ENCODE data around the gene ZNF260. TPM values are rescaled to one million over a fixed set of nuclear protein-coding genes. Genes with fewer than 3 reads are reported as not detected.

The ZNF260 gene
- 10.5 and 19.9 TPM in 2 replicates for total RNA-seq (2016; rRNA removed; fragmentation: Illumina TruSeq; extraction: Trizol)
- 1.3 and 3.1 TPM in 2 replicates for total RNA-seq (2016; cell fraction: cytosol; rRNA removed; fragmentation: Illumina TruSeq; extraction: Trizol; ENCODE audit: low read depth)
- 10.4 and 16.0 TPM in 2 replicates for total RNA-seq (2016; cell fraction: insoluble cytoplasmic fraction; rRNA removed; fragmentation: Illumina TruSeq; extraction: Trizol)
- total RNA-seq (2016; cell fraction: membrane; rRNA removed; fragmentation: Illumina TruSeq; extraction: Trizol) = 6.1 and 7.8 TPM in 2 replicates
- total RNA-seq (2016; cell fraction: nucleus; rRNA removed; fragmentation: Illumina TruSeq; extraction: Trizol) = 14.5 and 15.1 TPM in 2 replicates
- 2.8 and 3.1 TPM in 2 replicates for polyA plus RNA-seq (2011; rRNA removed)
- 1.1 and 2.2 TPM in 2 replicates for polyA plus RNA-seq (2011; cell fraction: cytosol; rRNA removed)
- polyA plus RNA-seq (2011; cell fraction: nucleus; rRNA removed) = 1.2 and 2.4 TPM in 2 replicates
- polyA plus RNA-seq (2012) = 3.0 and 5.1 TPM in 2 replicates
- polyA plus RNA-seq (2016; cell fraction: cytosol; fragmentation: Illumina TruSeq; extraction: Trizol; ENCODE audit: low read depth) = 0.45 and 0.51 TPM in 2 replicates
- polyA plus RNA-seq (2016; cell fraction: insoluble cytoplasmic fraction; fragmentation: Illumina TruSeq; extraction: Trizol; ENCODE audit: low read depth) = 9.4 and 12.6 TPM in 2 replicates
- 1.9 and 2.3 TPM in 2 replicates for polyA plus RNA-seq (2016; cell fraction: membrane; fragmentation: Illumina TruSeq; extraction: Trizol; ENCODE audit: low read depth)
- 12.1 and 13.3 TPM in 2 replicates for polyA plus RNA-seq (2016; cell fraction: nucleus; fragmentation: Illumina TruSeq; extraction: Trizol; ENCODE audit: insufficient read depth, low read depth)
- polyA minus RNA-seq (2011; rRNA and poly(A)+ RNA removed; ENCODE audit: low replicate concordance) = 9.2 and 33.0 TPM in 2 replicates
- polyA minus RNA-seq (2011; cell fraction: cytosol; rRNA and poly(A)+ RNA removed) = 7.2 and 12.3 TPM in 2 replicates
- 11.2 and 14.8 TPM in 2 replicates for polyA minus RNA-seq (2011; cell fraction: nucleus; rRNA and poly(A)+ RNA removed)
- Bru-seq, nascent RNA = percentile 71 among the genes with signal in this experiment
- BruChase-seq, experiment 1, labeled RNA remaining after a 6-hour chase = percentile 76 among the genes with signal in this experiment
- BruChase-seq, experiment 2, labeled RNA remaining after a 2-hour chase = percentile 82 among the genes with signal in this experiment
- long read RNA-seq, experiment 1, partial matches to known transcripts = 0 of 2 reads
- long read RNA-seq, experiment 1, other reads (novel, unspliced or antisense) = 2 of 2 reads
- long read RNA-seq, experiment 2, partial matches to known transcripts = 0 of 13 reads
- long read RNA-seq, experiment 2, other reads (novel, unspliced or antisense) = 13 of 13 reads

GRCh38 chr19:36528194-36528920, at the start of gene ZNF260:
ZNF260 (minus strand) TSS chr19:36528271; CDS start chr19:36515238, 13,033 bp downstream.
- CTCF ChIA-PET (ENCODE audit: low intra/inter-chr PET ratio, low total read pairs) = no interaction called here
- Histone ChIP-seq H3K9me3 (ENCODE audit: low read length) (peaks cover 11% of the 10 kb centered on the region), H3K27me3 (ENCODE audit: control insufficient read depth in 1 of 2, insufficient read depth in 2 of 2, low read length in 2 of 2) (no peaks in the 10 kb centered on the region; a peak in 1 of 5 replicates), H2AFZ (ENCODE audit: low read length) (peak within 1 kb of the TSS; percentile 95), H4K20me1 (ENCODE audit: insufficient read depth, low read length) (no peaks in the 10 kb centered on the region), H3K9ac (ENCODE audit: insufficient read depth, low read depth, low read length) (peak within 1 kb of the TSS; percentile 90), H3K79me2 (ENCODE audit: insufficient read depth, low read length) (peaks cover 19% of the 10 kb centered on the region), H3K27ac (ENCODE audit: extremely low read length, insufficient read depth, low read length) (peak within 1 kb of the TSS; percentile 86), H3K4me3 (replicated peaks in 1 of 3; ENCODE audit: insufficient read depth in 1 of 3, low read depth in 2 of 3, low read length in 3 of 3) (peak within 1 kb of the TSS; percentile 73 to 93 (median 85)), H3K4me2 (ENCODE audit: low read depth, low read length) (peak within 1 kb of the TSS; percentile 100), H3K4me1 (ENCODE audit: insufficient read depth, low read length) (peaks cover 18% of the 10 kb centered on the region), H3K36me3 (replicated peaks in 1 of 2; ENCODE audit: control insufficient read depth in 1 of 2, insufficient read depth in 2 of 2, low read length in 2 of 2) (0 out of 5 replicates have a peak, but pooled peaks cover 0 to 3% of the 10 kb centered on the region in 2 experiments)
- ATAC-seq (peak; percentile 96), DNase-seq (ENCODE audit: low spot score) (peak; percentile 95), FAIRE-seq (peak; percentile 77)
- intact Hi-C loops (cut with micrococcal nuclease; ENCODE audit: unreplicated experiment) = loop anchor here (1.0 kb wide), 1 partner anchor 45 kb away; the partner anchor contains the start of gene ZNF529
- POLR2A ChIA-PET = interaction anchor here (0.9 to 2.2 kb wide), 15 partner anchors 18 to 1066 kb away, joined by 3 to 57 read pairs (median 8); partner anchors contain the start of genes ZFP14, ZNF146, ZNF345 and ZNF382
- in situ Hi-C loops (cut with HindIII; ENCODE audit: extremely low pct_ligation_motif_present, low pct_unique_long_range_greater_than_20kb) = no loop called here
- WGBS (ENCODE audit: low lambda C conversion rate) = under 1% methylated on average over 29 of the region's 55 CpGs
- TSS peak; percentile 77 for BruUV-seq (replicated peaks)
- no peak for TF ChIP-seq DBP (CRISPR knock-in tag; IDR thresholded peaks at IDR 0.05; ENCODE audit: not compliant biosample characterization)
- TF ChIP-seq ISX (CRISPR knock-in tag; conservative IDR thresholded peaks at IDR 0.05) = no peak; the same call in 1 of the 2 replicates
- TF ChIP-seq ZNF704 (CRISPR knock-in tag; IDR thresholded peaks at IDR 0.05; ENCODE audit: borderline replicate concordance) = peak; percentile 69; the same call in 1 of the 2 replicates
- TF ChIP-seq ZNF382 (CRISPR knock-in tag; IDR thresholded peaks at IDR 0.05; ENCODE audit: borderline replicate concordance) = no peak
- no peak for TF ChIP-seq FIP1L1 (IDR thresholded peaks at IDR 0.05; ENCODE audit: borderline replicate concordance, insufficient read depth, low read depth, low read length)
- TF ChIP-seq SAP130 (CRISPR knock-in tag; IDR thresholded peaks at IDR 0.05; ENCODE audit: low read depth) = peak; percentile 90
- peak; percentile 71; the same call in 1 of the 2 replicates for TF ChIP-seq TFDP1 (CRISPR knock-in tag; IDR thresholded peaks at IDR 0.05; ENCODE audit: borderline replicate concordance)
- TF ChIP-seq ZNF44 (CRISPR knock-in tag; IDR thresholded peaks at IDR 0.05) = peak; percentile 90; the same call in 1 of the 2 replicates
- peak; percentile 85 for TF ChIP-seq POLR2G (IDR thresholded peaks at IDR 0.05; ENCODE audit: low read depth, low read length)
- TF ChIP-seq TEAD2 (CRISPR knock-in tag; IDR thresholded peaks at IDR 0.05) = no peak
- TF ChIP-seq GLI4 (CRISPR knock-in tag; IDR thresholded peaks at IDR 0.05; ENCODE audit: borderline replicate concordance) = peak; percentile 81; the same call in 1 of the 2 replicates
- TF ChIP-seq SIN3A (IDR thresholded peaks at IDR 0.05; ENCODE audit: borderline replicate concordance, low read depth, low read length) = peak; percentile 86; the same call in 1 of the 2 replicates
- TF ChIP-seq CREBL2 (CRISPR knock-in tag; IDR thresholded peaks at IDR 0.05; ENCODE audit: borderline replicate concordance) = peak; percentile 56; the same call in 1 of the 2 replicates
- peak; percentile 76; the same call in 1 of the 2 replicates for TF ChIP-seq NFRKB (IDR thresholded peaks at IDR 0.05)

Data from HepG2 (cell line).